ENCODE results near the gene PGLYRP3.

PGLYRP3 gene

DNA sequence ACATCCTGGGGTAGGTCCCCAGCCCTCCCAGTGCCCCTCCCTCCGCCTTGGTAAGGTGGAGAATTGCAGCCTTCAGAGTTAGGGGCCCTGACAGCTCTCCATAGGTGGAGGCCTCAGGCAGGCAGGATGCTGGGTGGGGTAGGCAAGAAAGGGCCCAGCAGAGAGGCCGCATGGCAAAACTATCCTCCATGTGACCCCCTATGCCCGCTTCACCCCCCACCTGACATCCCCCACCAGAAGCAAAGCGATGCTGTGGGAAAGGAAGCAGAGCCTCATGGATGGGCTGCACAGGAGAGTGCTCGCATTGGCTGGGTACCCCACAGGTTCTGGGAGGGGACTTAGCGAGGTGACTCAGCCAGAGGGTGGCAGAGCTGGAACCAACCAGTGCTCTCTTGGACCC lies 46.5 kb upstream of the PGLYRP3 start:
- peaks cover 11% of the 10 kb centered on the region for H3K9me3 Mint-ChIP-seq
- H3K27ac Mint-ChIP-seq = no peak overlapping the region
- peaks cover 13% of the 10 kb centered on the region for H3K27me3 Mint-ChIP-seq (ENCODE audit: low read depth, poor library complexity)
- TF ChIP-seq, protein P1, sequence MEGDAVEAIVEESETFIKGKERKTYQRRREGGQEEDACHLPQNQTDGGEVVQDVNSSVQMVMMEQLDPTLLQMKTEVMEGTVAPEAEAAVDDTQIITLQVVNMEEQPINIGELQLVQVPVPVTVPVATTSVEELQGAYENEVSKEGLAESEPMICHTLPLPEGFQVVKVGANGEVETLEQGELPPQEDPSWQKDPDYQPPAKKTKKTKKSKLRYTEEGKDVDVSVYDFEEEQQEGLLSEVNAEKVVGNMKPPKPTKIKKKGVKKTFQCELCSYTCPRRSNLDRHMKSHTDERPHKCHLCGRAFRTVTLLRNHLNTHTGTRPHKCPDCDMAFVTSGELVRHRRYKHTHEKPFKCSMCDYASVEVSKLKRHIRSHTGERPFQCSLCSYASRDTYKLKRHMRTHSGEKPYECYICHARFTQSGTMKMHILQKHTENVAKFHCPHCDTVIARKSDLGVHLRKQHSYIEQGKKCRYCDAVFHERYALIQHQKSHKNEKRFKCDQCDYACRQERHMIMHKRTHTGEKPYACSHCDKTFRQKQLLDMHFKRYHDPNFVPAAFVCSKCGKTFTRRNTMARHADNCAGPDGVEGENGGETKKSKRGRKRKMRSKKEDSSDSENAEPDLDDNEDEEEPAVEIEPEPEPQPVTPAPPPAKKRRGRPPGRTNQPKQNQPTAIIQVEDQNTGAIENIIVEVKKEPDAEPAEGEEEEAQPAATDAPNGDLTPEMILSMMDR (IDR thresholded peaks at IDR 0.05) = no peak
- H3K4me3 Mint-ChIP-seq = no peak overlapping the region
- H3K36me3 Mint-ChIP-seq (ENCODE audit: low read depth) = no peaks in the 10 kb centered on the region
- no peak for DNase-seq
- no peaks in the 10 kb centered on the region for H3K4me1 Mint-ChIP-seq

DNA sequence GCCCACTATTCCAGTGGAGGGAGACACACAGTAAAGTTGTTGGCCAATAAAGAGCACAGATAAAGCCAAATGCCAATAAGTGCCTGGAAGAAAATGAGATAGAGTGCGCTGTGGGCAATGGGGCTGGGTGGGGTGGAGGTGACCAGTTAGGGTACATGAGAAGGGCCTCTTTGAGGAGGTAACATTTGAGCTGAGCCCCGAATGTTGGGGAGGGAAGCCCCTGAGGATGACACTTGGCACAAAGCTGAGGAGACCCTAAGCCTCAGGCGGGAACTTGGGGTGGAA lies 45.9 kb upstream of the PGLYRP3 start:
- no peaks in the 10 kb centered on the region for H3K4me1 Mint-ChIP-seq
- H3K4me3 Mint-ChIP-seq = no peak overlapping the region
- peaks cover 11% of the 10 kb centered on the region for H3K9me3 Mint-ChIP-seq
- TF ChIP-seq, protein P1 (IDR thresholded peaks at IDR 0.05) = no peak
- no peak for DNase-seq
- H3K27ac Mint-ChIP-seq = no peak overlapping the region
- H3K36me3 Mint-ChIP-seq (ENCODE audit: low read depth) = no peaks in the 10 kb centered on the region
- H3K27me3 Mint-ChIP-seq (ENCODE audit: low read depth, poor library complexity) = peaks cover 13% of the 10 kb centered on the region

DNA sequence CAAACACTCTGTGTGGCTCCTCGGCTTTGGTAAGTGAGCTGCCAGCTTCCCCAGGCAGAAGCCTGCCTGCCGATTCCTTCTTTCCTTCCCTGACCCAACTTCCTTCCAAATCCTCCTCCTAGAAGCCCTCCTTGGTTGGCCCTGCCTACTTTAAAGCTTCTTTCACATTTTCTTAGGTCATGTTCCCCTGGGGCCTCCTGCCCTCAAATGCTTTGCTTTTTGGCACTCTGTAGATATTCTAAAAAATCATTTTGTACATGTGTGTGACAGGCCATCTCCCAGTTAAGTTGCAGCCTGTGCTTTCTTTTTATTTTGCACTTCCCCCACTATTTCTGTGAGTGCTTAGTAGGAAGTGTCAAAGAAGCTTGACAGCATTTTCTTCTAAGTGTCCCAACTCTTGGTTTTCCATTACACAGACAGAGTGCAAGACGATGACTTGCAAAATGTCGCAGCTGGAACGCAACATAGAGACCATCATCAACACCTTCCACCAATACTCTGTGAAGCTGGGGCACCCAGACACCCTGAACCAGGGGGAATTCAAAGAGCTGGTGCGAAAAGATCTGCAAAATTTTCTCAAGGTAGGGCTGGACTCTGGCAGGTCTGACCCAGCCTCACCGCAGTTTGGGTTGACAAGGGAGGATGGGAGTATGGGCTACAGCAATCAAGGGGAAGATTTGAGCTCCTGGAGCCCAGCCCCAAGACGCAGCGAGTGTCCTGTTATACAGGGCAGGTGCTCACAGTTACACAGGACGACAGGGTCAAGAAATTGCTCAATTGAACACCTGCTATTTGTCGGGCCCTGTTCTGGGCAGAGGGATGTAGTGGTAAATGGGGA lies 45.3 kb upstream of the PGLYRP3 start, which contains the start of gene S100A9:
Gene S100A9 (plus strand): TSS at position 2 of the 838 bp plus-strand sequence. CDS start 430 bp downstream, at position 432.
- DNase-seq = no peak
- no peak within 1 kb of the TSS for H3K4me3 Mint-ChIP-seq
- peaks cover 8% of the 10 kb centered on the region for H3K9me3 Mint-ChIP-seq

DNA sequence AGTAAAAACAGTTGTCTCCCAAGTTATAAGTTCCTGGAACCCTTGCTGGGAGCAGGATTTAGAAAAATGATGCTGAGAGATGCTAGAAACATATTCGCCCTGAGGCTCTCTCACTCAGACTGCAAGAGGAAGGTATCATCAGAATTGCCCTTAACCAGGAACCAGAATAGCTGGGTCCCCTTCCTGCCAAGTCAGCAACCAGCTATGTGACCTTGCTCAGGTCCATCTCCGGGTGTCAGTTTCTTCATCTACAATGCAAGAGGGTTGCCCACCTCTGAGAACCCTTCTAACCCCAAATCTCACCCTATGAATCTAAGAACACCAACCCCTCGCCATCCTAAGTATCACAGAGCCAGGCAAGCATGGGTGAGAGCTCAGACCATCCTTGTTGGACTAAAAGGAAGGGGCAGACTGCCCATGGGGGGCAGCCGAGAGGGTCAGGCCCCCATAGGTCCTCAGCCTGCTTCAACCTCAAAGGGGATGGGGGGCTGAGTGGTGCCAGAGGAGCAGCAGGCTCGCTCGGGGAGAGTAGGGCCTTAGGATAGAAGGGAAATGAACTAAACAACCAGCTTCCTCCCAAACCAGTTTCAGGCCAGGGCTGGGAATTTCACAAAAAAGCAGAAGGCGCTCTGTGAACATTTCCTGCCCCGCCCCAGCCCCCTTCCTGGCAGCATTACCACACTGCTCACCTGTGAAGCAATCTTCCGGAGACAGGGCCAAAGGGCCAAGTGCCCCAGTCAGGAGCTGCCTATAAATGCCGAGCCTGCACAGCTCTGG lies 44.5 kb upstream of the PGLYRP3 start:
- H3K4me1 Mint-ChIP-seq = no peaks in the 10 kb centered on the region
- H3K27ac Mint-ChIP-seq = no peak overlapping the region

More for the DNA sequence above, 45.3 kb upstream of the PGLYRP3 start, which contains the start of gene S100A9:
- no peaks in the 10 kb centered on the region for H3K4me1 Mint-ChIP-seq
- no peak within 1 kb of the TSS for H3K27ac Mint-ChIP-seq
- H3K36me3 Mint-ChIP-seq (ENCODE audit: low read depth) = no peaks in the 10 kb centered on the region
- TF ChIP-seq, protein P1 (IDR thresholded peaks at IDR 0.05) = no peak
- peaks cover 12% of the 10 kb centered on the region for H3K27me3 Mint-ChIP-seq (ENCODE audit: low read depth, poor library complexity)

DNA sequence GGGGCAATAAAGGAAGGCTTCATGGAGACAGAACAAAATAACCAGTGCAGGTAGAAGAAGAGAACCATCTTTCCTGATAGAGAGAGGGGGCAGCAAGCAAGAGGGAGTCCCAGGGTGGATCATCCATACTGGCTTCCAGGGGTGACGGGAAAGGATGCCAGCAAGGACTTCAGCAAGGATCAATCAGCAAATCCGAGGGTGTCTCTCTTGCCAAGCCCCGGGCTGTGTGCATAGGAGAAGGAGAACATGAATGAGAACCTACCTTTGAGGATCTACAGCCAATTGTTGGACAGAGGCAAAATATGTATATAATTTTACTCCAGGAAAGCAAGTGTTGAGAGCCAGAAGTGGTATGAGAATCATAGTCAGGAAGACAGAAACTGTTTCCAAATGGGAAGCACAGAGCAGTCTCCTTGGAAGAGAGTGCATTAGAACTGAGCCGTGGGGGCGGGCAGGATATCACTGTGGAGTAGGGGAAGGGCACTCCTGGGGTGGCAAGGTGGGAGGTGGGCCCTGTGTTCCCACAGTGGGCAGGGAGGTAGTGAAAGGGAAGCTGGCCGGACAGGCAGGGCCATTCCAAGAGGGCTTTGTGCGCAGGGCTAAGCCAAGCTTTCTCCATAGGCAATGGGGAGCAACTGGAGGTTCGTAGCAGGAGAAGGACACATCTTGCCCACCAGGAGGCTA lies 43.8 kb upstream of the PGLYRP3 start:
- H3K36me3 Mint-ChIP-seq (ENCODE audit: low read depth) = no peaks in the 10 kb centered on the region
- no peak for DNase-seq
- TF ChIP-seq, protein P1 (IDR thresholded peaks at IDR 0.05) = no peak
- no peaks in the 10 kb centered on the region for H3K4me1 Mint-ChIP-seq
- peaks cover 7% of the 10 kb centered on the region for H3K9me3 Mint-ChIP-seq
- no peak overlapping the region for H3K4me3 Mint-ChIP-seq
- H3K27me3 Mint-ChIP-seq (ENCODE audit: low read depth, poor library complexity) = peaks cover 13% of the 10 kb centered on the region
- no peak overlapping the region for H3K27ac Mint-ChIP-seq

More for the DNA sequence above, 44.5 kb upstream of the PGLYRP3 start:
- Mint-ChIP-seq H3K4me3 (no peak overlapping the region), H3K36me3 (ENCODE audit: low read depth) (no peaks in the 10 kb centered on the region), H3K9me3 (peaks cover 7% of the 10 kb centered on the region), H3K27me3 (ENCODE audit: low read depth, poor library complexity) (peaks cover 10% of the 10 kb centered on the region)
- TF ChIP-seq, protein P1 (IDR thresholded peaks at IDR 0.05) = no peak
- no peak for DNase-seq
